ENCODE measurements around the gene MXRA8. TPM values are rescaled to one million over a fixed set of nuclear protein-coding genes. Genes with fewer than 3 reads are reported as not detected.

Gene MXRA8
- total and polyA plus RNA-seq, 9 of the 15 experiments (the other 6 are each of a cell fraction or from before 2014, with no cell fraction given), result 0.66 to 11.3 (median 6.3) TPM

DNA sequence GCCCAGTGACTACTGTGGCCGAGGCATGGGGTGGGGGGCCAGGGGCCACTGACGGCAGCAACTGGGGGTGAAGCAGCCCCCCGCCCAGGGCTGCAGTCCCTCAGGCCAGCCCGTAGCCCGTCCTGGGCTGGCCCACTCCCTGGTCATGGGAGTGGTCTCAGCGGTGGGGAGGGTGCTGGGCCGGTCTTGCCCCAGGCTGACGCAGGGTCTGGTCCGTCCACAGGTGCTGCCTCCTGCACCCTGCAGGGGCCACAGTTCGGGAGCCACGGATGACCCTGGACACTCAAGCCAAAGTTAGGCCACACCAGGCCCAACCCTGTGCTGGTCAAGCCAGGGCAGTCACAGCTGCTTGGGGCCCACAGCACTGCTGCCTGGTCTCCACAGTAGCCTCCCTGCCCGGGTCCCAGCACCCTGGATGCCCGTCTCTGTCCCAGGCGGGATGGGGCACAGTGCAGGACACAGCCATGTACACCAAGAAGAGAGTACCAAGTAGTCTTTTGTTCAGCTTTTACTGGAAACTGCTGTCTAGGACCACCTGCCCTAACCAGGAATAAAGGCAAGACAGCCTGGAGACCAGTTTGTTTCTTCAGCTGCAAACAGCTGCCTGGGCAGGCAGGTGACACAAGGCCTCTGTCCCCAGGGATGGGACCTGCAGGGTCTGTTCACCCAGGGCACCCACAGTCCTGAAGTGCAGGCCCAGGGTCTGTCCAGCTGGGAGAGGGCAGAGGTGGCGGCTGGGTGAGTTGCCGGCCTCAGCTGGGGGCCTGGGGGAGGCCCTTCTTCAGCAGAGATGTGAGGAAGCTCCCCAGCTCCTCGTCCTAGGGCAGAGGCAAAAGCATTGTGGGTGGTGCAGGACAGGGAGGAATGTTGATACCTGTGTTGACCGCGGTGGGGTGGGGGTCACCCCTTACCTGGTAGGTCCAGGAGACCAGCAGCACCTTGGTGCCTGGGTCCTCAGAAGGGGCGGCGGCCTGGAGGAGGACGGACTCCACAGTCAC lies 46.9 kb downstream of the MXRA8 start:
- BruUV-seq (replicated peaks), result no TSS peak
- ChIA-PET POLR2A (interaction anchor here (0.5 to 3.5 kb wide), 9 partner anchors 8 to 469 kb away, joined by 3 to 30 read pairs (median 3); no protein-coding TSS in a partner anchor), CTCF (ENCODE audit: low intra/inter-chr PET ratio) (no interaction called here)
- H2AFZ ChIP-seq (ENCODE audit: low read depth, low read length), result no peak overlapping the region
- in situ Hi-C loops (cut with MboI) (no loop called here), intact Hi-C loops (cut with micrococcal nuclease) (no loop called here)
- no peaks in the 10 kb centered on the region for H3K9me3 ChIP-seq (replicated peaks; ENCODE audit: control insufficient read depth, insufficient read depth, low read depth, low read length)
- no peak overlapping the region for H3K4me3 ChIP-seq
- 87% methylated on average over 21 of the region's 22 CpGs for WGBS (ENCODE audit: insufficient coverage, low coverage, missing lambda C conversion rate)
- ATAC-seq (no peak), DNase-seq (ENCODE audit: extremely low read depth in 1 of 4, low spot score in 3 of 4) (no peak), FAIRE-seq (no peak)
- H3K27ac ChIP-seq (ENCODE audit: extremely low read depth, low read depth, low read length), result no peak overlapping the region
- peak overlapping the region in 1 of 2 experiments; percentile 69; a peak in 2 of 4 replicates for H3K9ac ChIP-seq (ENCODE audit: insufficient read depth in 1 of 2, low read depth in 2 of 2, low read length in 2 of 2)
- H3K9me1 ChIP-seq (ENCODE audit: control insufficient read depth, insufficient read depth, low read length), result no peaks in the 10 kb centered on the region
- TF ChIP-seq TFAP4 (CRISPR knock-in tag; IDR thresholded peaks at IDR 0.05; ENCODE audit: borderline replicate concordance), result peak; percentile 45; the same call in 1 of the 2 replicates
- TF ChIP-seq SUPT5H (IDR thresholded peaks at IDR 0.05), result peak; percentile 61; the same call in 1 of the 2 replicates
- TF ChIP-seq SP1 (CRISPR knock-in tag; IDR thresholded peaks at IDR 0.05), result peak; percentile 30; the same call in 1 of the 2 replicates
- TF ChIP-seq RBFOX2 (IDR thresholded peaks at IDR 0.05; ENCODE audit: low read depth, low read length), result peak; percentile 73
- TF ChIP-seq HMG20B (CRISPR knock-in tag; IDR thresholded peaks at IDR 0.05), result no peak
- no peak for TF ChIP-seq JUN (IDR thresholded peaks at IDR 0.05; ENCODE audit: borderline replicate concordance, low read depth, low read length)
- TF ChIP-seq JUN (CRISPR knock-in tag; IDR thresholded peaks at IDR 0.05; ENCODE audit: borderline replicate concordance), result no peak
- TF ChIP-seq PRMT5 (CRISPR knock-in tag; IDR thresholded peaks at IDR 0.05), result no peak
- TF ChIP-seq POLR2B (IDR thresholded peaks at IDR 0.05; ENCODE audit: low read depth, partially characterized antibody), result peak; percentile 15
- peak; percentile 65 for TF ChIP-seq RBM22 (IDR thresholded peaks at IDR 0.05; ENCODE audit: low read depth, low read length, poor library complexity, severe bottlenecking)
- peak; percentile 79 for TF ChIP-seq POLR2G (IDR thresholded peaks at IDR 0.05; ENCODE audit: low read depth, low read length)
- TF ChIP-seq POLR2AphosphoS2 (IDR thresholded peaks at IDR 0.05; ENCODE audit: low read length), result 0 out of 2 replicates have a peak, but pooled peaks have one; percentile 41
- TF ChIP-seq POLR2A (conservative IDR thresholded peaks at IDR 0.05), result peak; percentile 68
- TF ChIP-seq ZNF740 (CRISPR knock-in tag; IDR thresholded peaks at IDR 0.05), result 0 out of 2 replicates have a peak, but pooled peaks have one; percentile 6
- no peak for TF ChIP-seq ZNF740 (tag; IDR thresholded peaks at IDR 0.05)
- TF ChIP-seq POLR2AphosphoS5 (IDR thresholded peaks at IDR 0.05; ENCODE audit: control insufficient read depth, insufficient read depth, low read depth, low read length), result peak; percentile 27; the same call in 1 of the 2 replicates
- peaks cover 44% of the 10 kb centered on the region for H3K79me2 ChIP-seq (ENCODE audit: control insufficient read depth, insufficient read depth, low read length)
- H3K4me2 ChIP-seq (ENCODE audit: insufficient read depth, low read length), result no peak overlapping the region
- peaks cover 71% of the 10 kb centered on the region for H3K36me3 ChIP-seq (ENCODE audit: control insufficient read depth, insufficient read depth, low read length)
- peaks cover 13% of the 10 kb centered on the region for H4K20me1 ChIP-seq (replicated peaks; ENCODE audit: control insufficient read depth, insufficient read depth, low read length)
- peaks cover 25 to 92% of the 10 kb centered on the region in 2 experiments for H3K4me1 ChIP-seq (replicated peaks in 1 of 2; ENCODE audit: control insufficient read depth in 2 of 2, insufficient read depth in 2 of 2, low read length in 2 of 2)
- no peaks in the 10 kb centered on the region for H3K27me3 ChIP-seq (ENCODE audit: control insufficient read depth in 2 of 2, insufficient read depth in 2 of 2, low read length in 2 of 2)
